Midbrain (tissue), 1 donor: ENCODE measurements around the gene ZNF236.

Experiments used
- DNase-seq: peaks from one replicate; lab custom pipeline; 2025; lab: John Stamatoyannopoulos, UW

ZNF236 gene

GRCh38 chr18:76973520-76974266, 151.3 kb downstream of the ZNF236 start:
- DNase-seq, result no peak

GRCh38 chr18:76974386-76974785, 152.0 kb downstream of the ZNF236 start:
- no peak for DNase-seq

GRCh38 chr18:76975577-76976110, 153.3 kb downstream of the ZNF236 start:
- DNase-seq, result no peak

- no peak for DNase-seq
Observed at GRCh38 chr18:76977108-76977621, 154.8 kb downstream of the ZNF236 start.

GRCh38 chr18:76977684-76978232, 155.4 kb downstream of the ZNF236 start:
- no peak for DNase-seq

GRCh38 chr18:76978616-76979015, 156.3 kb downstream of the ZNF236 start:
- no peak for DNase-seq

- no peak for DNase-seq
Observed at GRCh38 chr18:76979111-76979751, 156.9 kb downstream of the ZNF236 start.

GRCh38 chr18:76979906-76980305, 157.5 kb downstream of the ZNF236 start:
- no peak for DNase-seq

GRCh38 chr18:76980663-76981395, 158.5 kb downstream of the ZNF236 start:
- DNase-seq, result no peak

GRCh38 chr18:76981396-76981968, 159.1 kb downstream of the ZNF236 start:
- no peak for DNase-seq

GRCh38 chr18:76982038-76982437, 159.7 kb downstream of the ZNF236 start:
- DNase-seq, result no peak

GRCh38 chr18:76982841-76983583, 160.7 kb downstream of the ZNF236 start:
- DNase-seq, result peak; percentile 70

GRCh38 chr18:76983613-76984051, 161.3 kb downstream of the ZNF236 start:
- no peak for DNase-seq

- DNase-seq, result no peak
Observed at GRCh38 chr18:76984193-76985155, 162.1 kb downstream of the ZNF236 start.

GRCh38 chr18:76985156-76985950, 163.0 kb downstream of the ZNF236 start:
- DNase-seq, result no peak

GRCh38 chr18:76985951-76986236, 163.5 kb downstream of the ZNF236 start:
- no peak for DNase-seq

- DNase-seq, result no peak
Observed at GRCh38 chr18:76986406-76986805, 164.0 kb downstream of the ZNF236 start.

GRCh38 chr18:76988031-76988826, 165.9 kb downstream of the ZNF236 start:
- peak; percentile 59 for DNase-seq
